Subcutaneous abdominal adipose tissue (tissue), 5 donors: ENCODE measurements around the gene ST3GAL3.

ENCODE experiments used
- H3K27ac ChIP-seq: one replicate; pipeline ENCODE4 v1.7.0; 2013; ENCODE audit warnings: low read depth, mild to moderate bottlenecking, inconsistent platforms, low read length, moderate library complexity
- H3K27me3 ChIP-seq, 5 donors: one replicate each; pipeline ENCODE4 v1.7.0; 2013; ENCODE audit warnings: low read length in 5 of 5, inconsistent platforms in 1 of 5; ENCODE audit not compliant: control insufficient read depth in 5 of 5, insufficient read depth in 4 of 5
- H3K36me3 ChIP-seq, 5 donors: one replicate each; pipeline ENCODE4 v1.7.0; 2013; ENCODE audit warnings: low read length in 5 of 5; ENCODE audit not compliant: control insufficient read depth in 5 of 5, insufficient read depth in 5 of 5
- H3K4me1 ChIP-seq, 5 donors: one replicate each; pipeline ENCODE4 v1.7.0; 2013; ENCODE audit warnings: low read length in 5 of 5, mild to moderate bottlenecking in 3 of 5, moderate library complexity in 1 of 5; ENCODE audit not compliant: control insufficient read depth in 5 of 5, insufficient read depth in 5 of 5
- H3K4me3 ChIP-seq, 5 donors: one replicate each; pipeline ENCODE4 v1.7.0; 2013; ENCODE audit warnings: low read length in 5 of 5, low read depth in 1 of 5
- H3K9ac ChIP-seq, 5 donors: one replicate each; pipeline ENCODE4 v1.7.0; 2013; ENCODE audit warnings: low read length in 5 of 5, mild to moderate bottlenecking in 4 of 5, moderate library complexity in 3 of 5
- H3K9me3 ChIP-seq, 5 donors: one replicate each; pipeline ENCODE4 v1.7.0; 2013; ENCODE audit warnings: low read length in 5 of 5; ENCODE audit not compliant: control insufficient read depth in 5 of 5
- donor health status: healthy.
- donor health status: healthy.
- donor health status: healthy.
- donor health status: healthy.
- donor health status: healthy.

ST3GAL3 gene

GRCh38 chr1:43853161-43853921 is 146.0 kb downstream of the ST3GAL3 start:
- H3K36me3 ChIP-seq, result peaks cover 0 to 12% (median 9%) of the 10 kb centered on the region in 5 donors
- no peak overlapping the region for H3K27ac ChIP-seq
- no peak overlapping the region for H3K4me3 ChIP-seq
- no peaks in the 10 kb centered on the region for H3K27me3 ChIP-seq
- no peak overlapping the region for H3K9ac ChIP-seq
- H3K9me3 ChIP-seq, result no peaks in the 10 kb centered on the region
- peaks cover 0 to 8% (median 3%) of the 10 kb centered on the region in 5 donors for H3K4me1 ChIP-seq

DNA sequence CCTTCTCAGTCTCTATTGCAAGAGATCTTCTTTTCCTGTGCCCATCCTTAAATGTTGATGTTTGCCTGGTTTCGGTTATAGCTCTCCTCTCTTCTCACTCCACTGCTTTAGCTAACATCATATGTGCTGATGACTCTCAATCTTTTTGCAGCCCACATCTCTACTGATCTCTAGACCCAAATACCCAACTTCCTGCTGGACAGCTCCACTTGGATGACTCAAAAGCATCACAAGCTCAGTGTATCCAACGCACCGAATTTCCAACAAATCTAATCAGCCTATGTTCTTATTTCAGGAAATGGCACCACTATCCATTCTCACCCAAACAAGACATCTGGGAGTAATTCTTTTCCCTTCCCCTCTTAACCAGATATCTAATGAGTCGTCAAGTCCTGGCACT is 147.1 kb downstream of the ST3GAL3 start:
- Histone ChIP-seq H3K27me3 (no peaks in the 10 kb centered on the region), H3K36me3 (peaks cover 0 to 18% (median 14%) of the 10 kb centered on the region in 5 donors), H3K9ac (no peak overlapping the region), H3K4me3 (no peak overlapping the region), H3K27ac (no peak overlapping the region), H3K4me1 (peaks cover 0 to 8% (median 3%) of the 10 kb centered on the region in 5 donors), H3K9me3 (no peaks in the 10 kb centered on the region)

DNA sequence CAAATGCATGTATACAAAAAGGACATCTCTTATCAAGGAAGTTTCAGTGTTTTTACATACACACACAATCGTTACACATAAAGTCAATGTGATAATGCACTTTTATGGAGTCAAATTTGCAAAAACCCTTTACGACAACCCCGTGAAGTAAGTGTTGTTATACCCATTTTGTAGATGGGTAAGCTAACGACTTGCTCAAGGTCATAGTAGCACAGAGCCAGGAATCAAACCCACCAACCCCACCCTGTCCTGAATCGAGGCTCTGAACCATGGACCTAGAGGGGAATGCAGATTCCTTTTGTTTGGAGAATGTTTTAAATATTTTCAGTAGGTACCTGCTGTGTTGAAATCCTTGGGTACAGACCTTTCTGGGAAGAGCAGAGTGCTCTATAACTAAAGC is 148.9 kb downstream of the ST3GAL3 start:
- H3K4me1 ChIP-seq, result peaks cover 0 to 8% (median 3%) of the 10 kb centered on the region in 5 donors

GRCh38 chr1:43857163-43857562 is 149.8 kb downstream of the ST3GAL3 start:
- Histone ChIP-seq H3K9ac (no peak overlapping the region), H3K27ac (no peak overlapping the region), H3K27me3 (no peaks in the 10 kb centered on the region), H3K4me3 (no peak overlapping the region), H3K36me3 (peaks cover 0 to 31% (median 21%) of the 10 kb centered on the region in 5 donors), H3K4me1 (peaks cover 0 to 8% (median 0%) of the 10 kb centered on the region in 5 donors), H3K9me3 (no peaks in the 10 kb centered on the region)

More for the DNA sequence above, 148.9 kb downstream of the ST3GAL3 start:
- no peaks in the 10 kb centered on the region for H3K27me3 ChIP-seq
- H3K36me3 ChIP-seq, result peaks cover 0 to 29% (median 21%) of the 10 kb centered on the region in 5 donors
- H3K27ac ChIP-seq, result no peak overlapping the region
- H3K4me3 ChIP-seq, result no peak overlapping the region
- H3K9ac ChIP-seq, result no peak overlapping the region
- no peaks in the 10 kb centered on the region for H3K9me3 ChIP-seq

- Histone ChIP-seq H3K27ac (no peak overlapping the region), H3K9me3 (no peaks in the 10 kb centered on the region), H3K4me3 (no peak overlapping the region), H3K9ac (no peak overlapping the region), H3K4me1 (peaks cover 0 to 4% (median 0%) of the 10 kb centered on the region in 5 donors), H3K27me3 (no peaks in the 10 kb centered on the region), H3K36me3 (peaks cover 0 to 36% (median 21%) of the 10 kb centered on the region in 5 donors)
Measured at GRCh38 chr1:43858324-43858723, 151.0 kb downstream of the ST3GAL3 start.

- Histone ChIP-seq H3K9me3 (no peaks in the 10 kb centered on the region), H3K27me3 (no peaks in the 10 kb centered on the region), H3K27ac (no peak overlapping the region), H3K4me3 (no peak overlapping the region), H3K9ac (no peak overlapping the region), H3K4me1 (no peaks in the 10 kb centered on the region), H3K36me3 (peaks cover 0 to 28% (median 16%) of the 10 kb centered on the region in 5 donors)
Measured at GRCh38 chr1:43861337-43861736, 154.0 kb downstream of the ST3GAL3 start.

GRCh38 chr1:43861988-43862735 is 154.8 kb downstream of the ST3GAL3 start:
- H3K36me3 ChIP-seq, result peaks cover 0 to 28% (median 14%) of the 10 kb centered on the region in 5 donors
- no peaks in the 10 kb centered on the region for H3K4me1 ChIP-seq
- H3K27ac ChIP-seq, result no peak overlapping the region

GRCh38 chr1:43864111-43865045 is 157.0 kb downstream of the ST3GAL3 start:
- H3K9ac ChIP-seq, result no peak overlapping the region

More at GRCh38 chr1:43861988-43862735, 154.8 kb downstream of the ST3GAL3 start:
- Histone ChIP-seq H3K9ac (no peak overlapping the region), H3K9me3 (no peaks in the 10 kb centered on the region), H3K27me3 (no peaks in the 10 kb centered on the region), H3K4me3 (no peak overlapping the region)

GRCh38 chr1:43866201-43866600 is 158.9 kb downstream of the ST3GAL3 start:
- no peak overlapping the region for H3K4me3 ChIP-seq
- no peak overlapping the region for H3K9ac ChIP-seq
- H3K27me3 ChIP-seq, result no peaks in the 10 kb centered on the region
- H3K27ac ChIP-seq, result no peak overlapping the region
- H3K9me3 ChIP-seq, result no peaks in the 10 kb centered on the region
- peaks cover 0 to 7% (median 0%) of the 10 kb centered on the region in 5 donors for H3K36me3 ChIP-seq
- H3K4me1 ChIP-seq, result peaks cover 0 to 10% (median 8%) of the 10 kb centered on the region in 5 donors

More at GRCh38 chr1:43864111-43865045, 157.0 kb downstream of the ST3GAL3 start:
- Histone ChIP-seq H3K9me3 (no peaks in the 10 kb centered on the region), H3K4me3 (no peak overlapping the region), H3K27me3 (no peaks in the 10 kb centered on the region), H3K36me3 (peaks cover 0 to 19% (median 3%) of the 10 kb centered on the region in 5 donors), H3K27ac (no peak overlapping the region), H3K4me1 (peaks cover 0 to 10% (median 8%) of the 10 kb centered on the region in 5 donors)
